ENCODE results near the gene RHOG.

DNA sequence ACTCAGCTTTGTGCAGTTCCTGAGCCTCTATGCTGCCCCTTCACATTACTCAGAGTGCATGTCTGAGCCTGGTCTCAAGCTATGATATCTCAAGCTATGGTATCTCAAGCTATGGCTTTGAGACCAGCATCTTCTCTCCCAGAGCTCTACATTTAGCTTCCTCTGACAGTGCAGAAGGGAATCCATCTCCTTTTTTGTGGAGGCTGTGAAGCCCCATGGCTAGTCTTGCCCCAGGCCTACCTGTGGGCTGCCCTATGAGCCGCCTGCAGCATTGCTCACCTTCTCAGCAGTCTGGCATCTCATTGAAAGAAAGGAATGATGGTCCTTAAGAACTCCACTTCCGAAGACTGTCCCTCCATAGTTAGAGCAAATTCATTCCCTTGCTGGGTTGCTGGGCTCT is 19.8 kb downstream of the RHOG start:
- TF ChIP-seq, protein P1, sequence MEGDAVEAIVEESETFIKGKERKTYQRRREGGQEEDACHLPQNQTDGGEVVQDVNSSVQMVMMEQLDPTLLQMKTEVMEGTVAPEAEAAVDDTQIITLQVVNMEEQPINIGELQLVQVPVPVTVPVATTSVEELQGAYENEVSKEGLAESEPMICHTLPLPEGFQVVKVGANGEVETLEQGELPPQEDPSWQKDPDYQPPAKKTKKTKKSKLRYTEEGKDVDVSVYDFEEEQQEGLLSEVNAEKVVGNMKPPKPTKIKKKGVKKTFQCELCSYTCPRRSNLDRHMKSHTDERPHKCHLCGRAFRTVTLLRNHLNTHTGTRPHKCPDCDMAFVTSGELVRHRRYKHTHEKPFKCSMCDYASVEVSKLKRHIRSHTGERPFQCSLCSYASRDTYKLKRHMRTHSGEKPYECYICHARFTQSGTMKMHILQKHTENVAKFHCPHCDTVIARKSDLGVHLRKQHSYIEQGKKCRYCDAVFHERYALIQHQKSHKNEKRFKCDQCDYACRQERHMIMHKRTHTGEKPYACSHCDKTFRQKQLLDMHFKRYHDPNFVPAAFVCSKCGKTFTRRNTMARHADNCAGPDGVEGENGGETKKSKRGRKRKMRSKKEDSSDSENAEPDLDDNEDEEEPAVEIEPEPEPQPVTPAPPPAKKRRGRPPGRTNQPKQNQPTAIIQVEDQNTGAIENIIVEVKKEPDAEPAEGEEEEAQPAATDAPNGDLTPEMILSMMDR (IDR thresholded peaks at IDR 0.05), result no peak
- no peak for TF ChIP-seq POLR2A (IDR thresholded peaks at IDR 0.05)
- no peak for TF ChIP-seq EP300 (IDR thresholded peaks at IDR 0.05)
- no peak for TF ChIP-seq POLR2AphosphoS5 (IDR thresholded peaks at IDR 0.05)

Data from stomach (tissue), 4 donors.